GM23338 (cell line): Measurements from ENCODE around the gene TFCP2. TPM values are rescaled to one million over a fixed set of nuclear protein-coding genes. Genes with fewer than 3 reads are reported as not detected.

Source experiments
- ATAC-seq: fragments of 200-7000 bp; cut with Tn5 transposase; 3 replicates; pipeline ENCODE4 v1.9.1; 2020
- DNase-seq: peaks from one replicate; pipeline ENCODE4 v3.0.0-alpha.2; 2015; ENCODE audit warnings: low spot score
- H2AFZ ChIP-seq: fragments of 200-600 bp; sonication (generic); 2 replicates; pipeline ENCODE4 v1.8.0; 2016; ENCODE audit warnings: antibody characterized with exemption, mild to moderate bottlenecking, moderate library complexity
- H3F3A ChIP-seq: fragments of 200-600 bp; sonication (generic); replicated peaks from 2 replicates; pipeline ENCODE4 v1.8.0; 2017; ENCODE audit warnings: antibody characterized with exemption, mixed run types, low read depth
- H3K27ac ChIP-seq: fragments of 200-600 bp; sonication (generic); 2 replicates; pipeline ENCODE4 v1.6.1; 2016; ENCODE audit warnings: low read depth
- H3K27me3 ChIP-seq: fragments of 200-600 bp; sonication (generic); 2 replicates; pipeline ENCODE4 v1.8.0; 2016; ENCODE audit warnings: mild to moderate bottlenecking, mixed run types, moderate library complexity; ENCODE audit not compliant: insufficient read depth
- H3K36me3 ChIP-seq: fragments of 200-600 bp; sonication (generic); 2 replicates; pipeline ENCODE4 v1.8.0; 2016; ENCODE audit warnings: mild to moderate bottlenecking; ENCODE audit not compliant: insufficient read depth
- H3K4me1 ChIP-seq: fragments of 200-600 bp; sonication (generic); 2 replicates; pipeline ENCODE4 v1.8.0; 2016; ENCODE audit warnings: mild to moderate bottlenecking, moderate library complexity; ENCODE audit not compliant: insufficient read depth
- H3K4me2 ChIP-seq: fragments of 200-600 bp; sonication (generic); 2 replicates; pipeline ENCODE4 v1.7.1; 2017; ENCODE audit warnings: mixed run types
- H3K4me3 ChIP-seq: fragments of 200-600 bp; sonication (generic); 2 replicates; pipeline ENCODE4 v1.6.1; 2016; ENCODE audit warnings: mixed run types
- H3K79me2 ChIP-seq: fragments of 200-600 bp; sonication (generic); replicated peaks from 2 replicates; pipeline ENCODE4 v1.8.0; 2017; ENCODE audit warnings: mild to moderate bottlenecking; ENCODE audit not compliant: insufficient read depth
- H3K9me2 ChIP-seq: fragments of 200-600 bp; sonication (generic); 2 replicates; pipeline ENCODE4 v1.8.0; 2017; ENCODE audit not compliant: insufficient read depth
- H4K20me1 ChIP-seq: fragments of 200-600 bp; sonication (generic); replicated peaks from 2 replicates; pipeline ENCODE4 v1.8.0; 2017; ENCODE audit warnings: mild to moderate bottlenecking; ENCODE audit not compliant: insufficient read depth
- H3K27ac Mint-ChIP-seq: 2 replicates; pipeline ENCODE4 v1.8.0; 2020; ENCODE audit warnings: inconsistent platforms, mild to moderate bottlenecking, moderate library complexity, mixed read lengths
- H3K27me3 Mint-ChIP-seq: 3 replicates; pipeline ENCODE4 v1.8.0; 2022; ENCODE audit warnings: low read depth, mild to moderate bottlenecking, moderate library complexity, mixed read lengths, inconsistent platforms; ENCODE audit not compliant: insufficient read depth, poor library complexity
- H3K36me3 Mint-ChIP-seq: 3 replicates; pipeline ENCODE4 v1.8.0; 2021; ENCODE audit warnings: low read depth, mild to moderate bottlenecking, inconsistent platforms, moderate library complexity, mixed read lengths
- H3K4me1 Mint-ChIP-seq: 3 replicates; pipeline ENCODE4 v1.8.0; 2020; ENCODE audit warnings: mild to moderate bottlenecking, inconsistent platforms, mixed read lengths
- H3K4me3 Mint-ChIP-seq: 3 replicates; pipeline ENCODE4 v1.8.0; 2021; ENCODE audit warnings: moderate library complexity, mild to moderate bottlenecking, inconsistent platforms, mixed read lengths
- H3K9me3 Mint-ChIP-seq: 3 replicates; pipeline ENCODE4 v1.8.0; 2020; ENCODE audit warnings: moderate library complexity, mild to moderate bottlenecking, inconsistent platforms, mixed read lengths
- CREB1 ChIP-seq: fragments of 250-450 bp; sonication (Bioruptor Pico); IDR thresholded peaks from 2 replicates; pipeline ENCODE4 v1.5.0; 2020; ENCODE audit warnings: low read depth, mild to moderate bottlenecking, moderate library complexity
- EZH2 ChIP-seq: fragments of 200-600 bp; sonication (generic); IDR thresholded peaks from one replicate; pipeline ENCODE4 v1.8.0; 2017; ENCODE audit warnings: antibody characterized with exemption, mild to moderate bottlenecking, low read depth; ENCODE audit not compliant: unreplicated experiment
- EZH2phosphoT487 ChIP-seq: fragments of 200-600 bp; sonication (generic); IDR thresholded peaks from one replicate; pipeline ENCODE4 v1.8.1; 2018; ENCODE audit warnings: antibody characterized with exemption; ENCODE audit not compliant: unreplicated experiment
- JUNB ChIP-seq: IDR thresholded peaks from one replicate; pipeline ENCODE4 v1.6.1; 2016; ENCODE audit warnings: antibody characterized with exemption; ENCODE audit not compliant: unreplicated experiment
- NANOG ChIP-seq: IDR thresholded peaks from 2 replicates; pipeline ENCODE4 v1.6.1; 2016; ENCODE audit warnings: antibody characterized with exemption, borderline replicate concordance
- POLR2AphosphoS5 ChIP-seq: IDR thresholded peaks from 2 replicates; pipeline ENCODE4 v1.6.1; 2016; ENCODE audit warnings: antibody characterized with exemption, low read depth
- STAT1 ChIP-seq: IDR thresholded peaks from one replicate; pipeline ENCODE4 v1.6.1; 2016; ENCODE audit warnings: antibody characterized with exemption; ENCODE audit not compliant: unreplicated experiment
- ZNF114 ChIP-seq: fragments of 250-450 bp; sonication (Bioruptor Pico); IDR thresholded peaks from 2 replicates; pipeline ENCODE4 v1.5.0; 2020; ENCODE audit warnings: mild to moderate bottlenecking, moderate library complexity
- ZNF331 ChIP-seq: fragments of 250-450 bp; sonication (Bioruptor Pico); IDR thresholded peaks from 2 replicates; pipeline ENCODE4 v1.5.0; 2020; ENCODE audit warnings: low read depth, mild to moderate bottlenecking, moderate library complexity
- polyA plus RNA-seq: library from polyadenylated mRNA; unstranded; fragments of >200 nt; fragmentation: Nextera tagmentation; extraction: Ambion mirVana; gene quantifications from 2 replicates; pipeline ENCODE4 v1.2.1, GENCODE V29; 2016
- total RNA-seq: library from RNA; depleted of rRNA; stranded (reverse); fragments of >200 nt; shearing (Covaris generic); gene quantifications from 2 replicates; pipeline ENCODE4 v1.2.3, GENCODE V29; 2014
- TF ChIP-seq, protein P1 (sequence below): fragments of 250-450 bp; sonication (Bioruptor Pico); IDR thresholded peaks from 2 replicates; pipeline ENCODE4 v1.5.0; 2020; ENCODE audit warnings: mild to moderate bottlenecking, moderate library complexity
- TF ChIP-seq, protein P2 (sequence below), 2 experiments: fragments of 200-600 bp in 1 of 2; sonication (generic) in 1 of 2; conservative IDR thresholded peaks; 2 replicates each; pipeline versions ENCODE4 v1.5.1 to v1.6.1; 2016 to 2017; ENCODE audit warnings: antibody characterized with exemption in 2 of 2, low read depth in 2 of 2, mild to moderate bottlenecking in 2 of 2, moderate library complexity in 1 of 2
- TF ChIP-seq, protein P3 (sequence below): IDR thresholded peaks from 2 replicates; pipeline ENCODE4 v1.6.1; 2016; ENCODE audit warnings: antibody characterized with exemption
- TF ChIP-seq, protein P4 (sequence below): IDR thresholded peaks from one replicate; pipeline ENCODE4 v1.6.1; 2018; ENCODE audit warnings: antibody characterized with exemption; ENCODE audit not compliant: unreplicated experiment

Gene TFCP2
- total and polyA plus RNA-seq, 2 experiments from 2014 or later: 15.2 to 30.5 TPM

DNA sequence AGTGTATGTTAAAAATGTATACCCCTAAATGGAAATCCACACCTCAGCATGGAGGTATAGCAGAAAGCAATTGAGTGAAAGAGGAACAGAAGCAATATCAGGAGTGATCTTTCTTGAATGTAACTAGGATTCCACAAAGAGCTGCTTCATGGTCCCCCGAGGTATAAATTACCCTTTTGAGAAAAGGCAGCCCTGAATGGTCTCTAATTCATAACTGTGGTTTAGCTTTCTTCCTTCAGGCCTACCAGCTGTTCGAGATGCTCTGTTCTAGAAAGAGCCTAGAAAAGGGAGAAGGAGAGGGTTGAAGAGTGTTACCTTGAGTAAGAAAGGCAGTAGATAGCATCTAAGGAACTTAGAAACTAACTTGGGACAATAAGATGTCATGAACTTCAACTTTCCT is 46.6 kb downstream of the TFCP2 start:
- Histone ChIP-seq H3K36me3 (no peaks in the 10 kb centered on the region; the same call in 1 of the 2 replicates), H3K4me1 (no peaks in the 10 kb centered on the region), H3K4me2 (no peak overlapping the region), H3K27ac (no peak overlapping the region), H3K79me2 (peaks cover 34% of the 10 kb centered on the region), H3K27me3 (no peaks in the 10 kb centered on the region), H2AFZ (no peak overlapping the region), H3F3A (no peaks in the 10 kb centered on the region), H4K20me1 (peaks cover 4% of the 10 kb centered on the region; the same call in 1 of the 2 replicates), H3K4me3 (no peak overlapping the region), H3K9me2 (no peaks in the 10 kb centered on the region)
- TF ChIP-seq EZH2: no peak
- TF ChIP-seq POLR2AphosphoS5: no peak
- TF ChIP-seq, protein P1, sequence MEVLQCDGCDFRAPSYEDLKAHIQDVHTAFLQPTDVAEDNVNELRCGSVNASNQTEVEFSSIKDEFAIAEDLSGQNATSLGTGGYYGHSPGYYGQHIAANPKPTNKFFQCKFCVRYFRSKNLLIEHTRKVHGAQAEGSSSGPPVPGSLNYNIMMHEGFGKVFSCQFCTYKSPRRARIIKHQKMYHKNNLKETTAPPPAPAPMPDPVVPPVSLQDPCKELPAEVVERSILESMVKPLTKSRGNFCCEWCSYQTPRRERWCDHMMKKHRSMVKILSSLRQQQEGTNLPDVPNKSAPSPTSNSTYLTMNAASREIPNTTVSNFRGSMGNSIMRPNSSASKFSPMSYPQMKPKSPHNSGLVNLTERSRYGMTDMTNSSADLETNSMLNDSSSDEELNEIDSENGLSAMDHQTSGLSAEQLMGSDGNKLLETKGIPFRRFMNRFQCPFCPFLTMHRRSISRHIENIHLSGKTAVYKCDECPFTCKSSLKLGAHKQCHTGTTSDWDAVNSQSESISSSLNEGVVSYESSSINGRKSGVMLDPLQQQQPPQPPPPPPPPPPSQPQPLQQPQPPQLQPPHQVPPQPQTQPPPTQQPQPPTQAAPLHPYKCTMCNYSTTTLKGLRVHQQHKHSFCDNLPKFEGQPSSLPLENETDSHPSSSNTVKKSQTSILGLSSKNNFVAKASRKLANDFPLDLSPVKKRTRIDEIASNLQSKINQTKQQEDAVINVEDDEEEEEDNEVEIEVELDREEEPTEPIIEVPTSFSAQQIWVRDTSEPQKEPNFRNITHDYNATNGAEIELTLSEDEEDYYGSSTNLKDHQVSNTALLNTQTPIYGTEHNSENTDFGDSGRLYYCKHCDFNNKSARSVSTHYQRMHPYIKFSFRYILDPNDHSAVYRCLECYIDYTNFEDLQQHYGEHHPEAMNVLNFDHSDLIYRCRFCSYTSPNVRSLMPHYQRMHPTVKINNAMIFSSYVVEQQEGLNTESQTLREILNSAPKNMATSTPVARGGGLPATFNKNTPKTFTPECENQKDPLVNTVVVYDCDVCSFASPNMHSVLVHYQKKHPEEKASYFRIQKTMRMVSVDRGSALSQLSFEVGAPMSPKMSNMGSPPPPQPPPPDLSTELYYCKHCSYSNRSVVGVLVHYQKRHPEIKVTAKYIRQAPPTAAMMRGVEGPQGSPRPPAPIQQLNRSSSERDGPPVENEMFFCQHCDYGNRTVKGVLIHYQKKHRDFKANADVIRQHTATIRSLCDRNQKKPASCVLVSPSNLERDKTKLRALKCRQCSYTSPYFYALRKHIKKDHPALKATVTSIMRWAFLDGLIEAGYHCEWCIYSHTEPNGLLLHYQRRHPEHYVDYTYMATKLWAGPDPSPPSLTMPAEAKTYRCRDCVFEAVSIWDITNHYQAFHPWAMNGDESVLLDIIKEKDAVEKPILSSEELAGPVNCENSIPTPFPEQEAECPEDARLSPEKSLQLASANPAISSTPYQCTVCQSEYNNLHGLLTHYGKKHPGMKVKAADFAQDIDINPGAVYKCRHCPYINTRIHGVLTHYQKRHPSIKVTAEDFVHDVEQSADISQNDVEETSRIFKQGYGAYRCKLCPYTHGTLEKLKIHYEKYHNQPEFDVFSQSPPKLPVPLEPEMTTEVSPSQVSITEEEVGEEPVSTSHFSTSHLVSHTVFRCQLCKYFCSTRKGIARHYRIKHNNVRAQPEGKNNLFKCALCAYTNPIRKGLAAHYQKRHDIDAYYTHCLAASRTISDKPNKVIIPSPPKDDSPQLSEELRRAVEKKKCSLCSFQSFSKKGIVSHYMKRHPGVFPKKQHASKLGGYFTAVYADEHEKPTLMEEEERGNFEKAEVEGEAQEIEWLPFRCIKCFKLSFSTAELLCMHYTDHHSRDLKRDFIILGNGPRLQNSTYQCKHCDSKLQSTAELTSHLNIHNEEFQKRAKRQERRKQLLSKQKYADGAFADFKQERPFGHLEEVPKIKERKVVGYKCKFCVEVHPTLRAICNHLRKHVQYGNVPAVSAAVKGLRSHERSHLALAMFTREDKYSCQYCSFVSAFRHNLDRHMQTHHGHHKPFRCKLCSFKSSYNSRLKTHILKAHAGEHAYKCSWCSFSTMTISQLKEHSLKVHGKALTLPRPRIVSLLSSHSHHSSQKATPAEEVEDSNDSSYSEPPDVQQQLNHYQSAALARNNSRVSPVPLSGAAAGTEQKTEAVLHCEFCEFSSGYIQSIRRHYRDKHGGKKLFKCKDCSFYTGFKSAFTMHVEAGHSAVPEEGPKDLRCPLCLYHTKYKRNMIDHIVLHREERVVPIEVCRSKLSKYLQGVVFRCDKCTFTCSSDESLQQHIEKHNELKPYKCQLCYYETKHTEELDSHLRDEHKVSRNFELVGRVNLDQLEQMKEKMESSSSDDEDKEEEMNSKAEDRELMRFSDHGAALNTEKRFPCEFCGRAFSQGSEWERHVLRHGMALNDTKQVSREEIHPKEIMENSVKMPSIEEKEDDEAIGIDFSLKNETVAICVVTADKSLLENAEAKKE: no peak
- TF ChIP-seq, protein P2, sequence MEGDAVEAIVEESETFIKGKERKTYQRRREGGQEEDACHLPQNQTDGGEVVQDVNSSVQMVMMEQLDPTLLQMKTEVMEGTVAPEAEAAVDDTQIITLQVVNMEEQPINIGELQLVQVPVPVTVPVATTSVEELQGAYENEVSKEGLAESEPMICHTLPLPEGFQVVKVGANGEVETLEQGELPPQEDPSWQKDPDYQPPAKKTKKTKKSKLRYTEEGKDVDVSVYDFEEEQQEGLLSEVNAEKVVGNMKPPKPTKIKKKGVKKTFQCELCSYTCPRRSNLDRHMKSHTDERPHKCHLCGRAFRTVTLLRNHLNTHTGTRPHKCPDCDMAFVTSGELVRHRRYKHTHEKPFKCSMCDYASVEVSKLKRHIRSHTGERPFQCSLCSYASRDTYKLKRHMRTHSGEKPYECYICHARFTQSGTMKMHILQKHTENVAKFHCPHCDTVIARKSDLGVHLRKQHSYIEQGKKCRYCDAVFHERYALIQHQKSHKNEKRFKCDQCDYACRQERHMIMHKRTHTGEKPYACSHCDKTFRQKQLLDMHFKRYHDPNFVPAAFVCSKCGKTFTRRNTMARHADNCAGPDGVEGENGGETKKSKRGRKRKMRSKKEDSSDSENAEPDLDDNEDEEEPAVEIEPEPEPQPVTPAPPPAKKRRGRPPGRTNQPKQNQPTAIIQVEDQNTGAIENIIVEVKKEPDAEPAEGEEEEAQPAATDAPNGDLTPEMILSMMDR (conservative IDR thresholded peaks at IDR 0.05; ENCODE audit: low read depth in 2 of 2): no peak
- TF ChIP-seq, protein P3, sequence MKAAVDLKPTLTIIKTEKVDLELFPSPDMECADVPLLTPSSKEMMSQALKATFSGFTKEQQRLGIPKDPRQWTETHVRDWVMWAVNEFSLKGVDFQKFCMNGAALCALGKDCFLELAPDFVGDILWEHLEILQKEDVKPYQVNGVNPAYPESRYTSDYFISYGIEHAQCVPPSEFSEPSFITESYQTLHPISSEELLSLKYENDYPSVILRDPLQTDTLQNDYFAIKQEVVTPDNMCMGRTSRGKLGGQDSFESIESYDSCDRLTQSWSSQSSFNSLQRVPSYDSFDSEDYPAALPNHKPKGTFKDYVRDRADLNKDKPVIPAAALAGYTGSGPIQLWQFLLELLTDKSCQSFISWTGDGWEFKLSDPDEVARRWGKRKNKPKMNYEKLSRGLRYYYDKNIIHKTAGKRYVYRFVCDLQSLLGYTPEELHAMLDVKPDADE: no peak
- no peak for TF ChIP-seq ZNF331
- no peak for TF ChIP-seq ZNF114 (CRISPR knock-in tag)
- TF ChIP-seq EZH2phosphoT487: no peak
- TF ChIP-seq CREB1 (CRISPR knock-in tag): no peak
- TF ChIP-seq, protein P4, sequence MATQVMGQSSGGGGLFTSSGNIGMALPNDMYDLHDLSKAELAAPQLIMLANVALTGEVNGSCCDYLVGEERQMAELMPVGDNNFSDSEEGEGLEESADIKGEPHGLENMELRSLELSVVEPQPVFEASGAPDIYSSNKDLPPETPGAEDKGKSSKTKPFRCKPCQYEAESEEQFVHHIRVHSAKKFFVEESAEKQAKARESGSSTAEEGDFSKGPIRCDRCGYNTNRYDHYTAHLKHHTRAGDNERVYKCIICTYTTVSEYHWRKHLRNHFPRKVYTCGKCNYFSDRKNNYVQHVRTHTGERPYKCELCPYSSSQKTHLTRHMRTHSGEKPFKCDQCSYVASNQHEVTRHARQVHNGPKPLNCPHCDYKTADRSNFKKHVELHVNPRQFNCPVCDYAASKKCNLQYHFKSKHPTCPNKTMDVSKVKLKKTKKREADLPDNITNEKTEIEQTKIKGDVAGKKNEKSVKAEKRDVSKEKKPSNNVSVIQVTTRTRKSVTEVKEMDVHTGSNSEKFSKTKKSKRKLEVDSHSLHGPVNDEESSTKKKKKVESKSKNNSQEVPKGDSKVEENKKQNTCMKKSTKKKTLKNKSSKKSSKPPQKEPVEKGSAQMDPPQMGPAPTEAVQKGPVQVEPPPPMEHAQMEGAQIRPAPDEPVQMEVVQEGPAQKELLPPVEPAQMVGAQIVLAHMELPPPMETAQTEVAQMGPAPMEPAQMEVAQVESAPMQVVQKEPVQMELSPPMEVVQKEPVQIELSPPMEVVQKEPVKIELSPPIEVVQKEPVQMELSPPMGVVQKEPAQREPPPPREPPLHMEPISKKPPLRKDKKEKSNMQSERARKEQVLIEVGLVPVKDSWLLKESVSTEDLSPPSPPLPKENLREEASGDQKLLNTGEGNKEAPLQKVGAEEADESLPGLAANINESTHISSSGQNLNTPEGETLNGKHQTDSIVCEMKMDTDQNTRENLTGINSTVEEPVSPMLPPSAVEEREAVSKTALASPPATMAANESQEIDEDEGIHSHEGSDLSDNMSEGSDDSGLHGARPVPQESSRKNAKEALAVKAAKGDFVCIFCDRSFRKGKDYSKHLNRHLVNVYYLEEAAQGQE: no peak
- no peak for TF ChIP-seq NANOG
- TF ChIP-seq STAT1: no peak
- TF ChIP-seq JUNB: no peak
- peaks cover 4% of the 10 kb centered on the region; the same call in 2 of the 3 replicates for H3K4me1 Mint-ChIP-seq
- ATAC-seq (no peak), DNase-seq (no peak)
- H3K27me3 Mint-ChIP-seq: peaks cover 3% of the 10 kb centered on the region
- H3K4me3 Mint-ChIP-seq: no peak overlapping the region
- no peak overlapping the region for H3K27ac Mint-ChIP-seq
- H3K9me3 Mint-ChIP-seq: no peaks in the 10 kb centered on the region
- peaks cover 13% of the 10 kb centered on the region for H3K36me3 Mint-ChIP-seq
